RWPE1 (cell line): ENCODE results near the gene IL2.

Experiments used
- CTCF ChIA-PET: fragments of 350-600 bp; sonication (Branson Sonifier 250); formaldehyde crosslinking; extraction: SDS; loops from one replicate; lab custom pipeline; 2021; lab: Yijun Ruan, JAX
- POLR2A ChIA-PET: fragments of 400-600 bp; formaldehyde crosslinking; extraction: SDS; loops from one replicate; lab custom pipeline; 2020; ENCODE audit warnings: antibody characterized with exemption; ENCODE audit not compliant: low non-redundant PET; lab: Yijun Ruan, JAX
- DNase-seq: peaks from one replicate; pipeline ENCODE4 v3.0.0; 2012; ENCODE audit warnings: low spot score
- H3K27ac ChIP-seq: fragments of 450-650 bp; 2 replicates; pipeline ENCODE4 v1.5.1; 2017
- CTCF ChIP-seq: fragments of 450-650 bp; conservative IDR thresholded peaks from 2 replicates; pipeline ENCODE4 v1.5.1; 2017; ENCODE audit warnings: low read depth, mild to moderate bottlenecking

The IL2 gene

GRCh38 chr4:122412547-122412946 is 44.0 kb downstream of the IL2 start:
- ChIA-PET CTCF (interaction anchor here (1.1 kb wide), 1 partner anchor 13 kb away, joined by 6 read pairs; no protein-coding TSS in a partner anchor), POLR2A (no interaction called here)
- no peak overlapping the region for H3K27ac ChIP-seq
- no peak for DNase-seq
- TF ChIP-seq CTCF = no peak

GRCh38 chr4:122403861-122404260 is 52.7 kb downstream of the IL2 start:
- no peak for DNase-seq
- no peak overlapping the region for H3K27ac ChIP-seq
- CTCF ChIA-PET = no interaction called here
- TF ChIP-seq CTCF = no peak
- POLR2A ChIA-PET = no interaction called here
